Femur (tissue), 1 donor: ENCODE data around the gene FAM124B.

ENCODE experiments used
- DNase-seq: peaks from one replicate; pipeline ENCODE4 v3.0.0-alpha.2; 2017

The FAM124B gene

DNA sequence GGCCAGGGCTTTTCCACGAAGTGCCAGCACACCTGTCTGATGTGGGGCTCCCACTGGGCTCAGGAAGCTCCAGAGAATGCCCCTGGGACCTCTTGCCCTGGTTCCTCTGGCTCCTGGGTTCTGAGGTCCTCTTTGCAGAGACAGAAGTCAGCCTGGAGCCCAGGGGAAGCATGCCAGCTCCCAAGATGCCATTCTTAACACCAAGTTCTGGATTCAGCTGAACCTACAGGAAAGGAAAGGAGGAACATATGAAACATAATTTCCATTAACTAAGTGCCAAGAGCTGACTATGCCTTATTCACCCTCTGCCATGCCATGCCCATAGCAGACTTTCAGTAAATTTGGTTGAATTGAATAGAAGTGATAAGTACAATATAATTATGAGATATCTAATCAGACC is 21.9 kb downstream of the FAM124B start:
- DNase-seq: no peak

GRCh38 chr2:224379172-224379571 is 22.7 kb downstream of the FAM124B start:
- DNase-seq: no peak

GRCh38 chr2:224378701-224379097 is 23.2 kb downstream of the FAM124B start:
- no peak for DNase-seq

- DNase-seq: no peak
These were observed 23.9 kb downstream of the FAM124B start for GRCh38 chr2:224377751-224378700.

- DNase-seq: no peak
These were observed 29.3 kb downstream of the FAM124B start for GRCh38 chr2:224372641-224373040.

GRCh38 chr2:224369028-224369632 is 32.8 kb downstream of the FAM124B start:
- DNase-seq: no peak

GRCh38 chr2:224366267-224366844 is 35.6 kb downstream of the FAM124B start:
- no peak for DNase-seq

DNA sequence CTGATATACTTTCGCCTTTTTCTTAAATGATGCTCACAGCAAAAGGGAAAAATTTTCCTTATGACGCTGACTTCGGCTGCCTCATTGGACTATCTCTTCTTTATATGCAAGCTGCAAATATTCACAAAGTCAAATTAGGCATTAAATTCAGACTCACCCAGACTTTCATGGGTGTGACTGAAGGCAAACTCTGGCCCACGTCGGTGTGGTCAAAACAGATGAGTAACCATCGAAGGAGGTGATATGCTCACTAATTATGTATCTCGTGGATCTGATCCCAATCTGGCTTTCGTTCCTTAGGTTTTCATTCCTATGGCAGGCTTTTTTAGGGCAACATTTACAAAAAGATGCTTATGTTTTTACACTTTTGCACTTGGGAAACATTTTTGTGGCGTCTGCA is 36.6 kb downstream of the FAM124B start:
- no peak for DNase-seq

- no peak for DNase-seq
These were observed 38.6 kb downstream of the FAM124B start for GRCh38 chr2:224363281-224363680.

- no peak for DNase-seq
These were observed 39.8 kb downstream of the FAM124B start for GRCh38 chr2:224362094-224362493.

- DNase-seq: no peak
These were observed 41.1 kb downstream of the FAM124B start for GRCh38 chr2:224360801-224361251.

DNA sequence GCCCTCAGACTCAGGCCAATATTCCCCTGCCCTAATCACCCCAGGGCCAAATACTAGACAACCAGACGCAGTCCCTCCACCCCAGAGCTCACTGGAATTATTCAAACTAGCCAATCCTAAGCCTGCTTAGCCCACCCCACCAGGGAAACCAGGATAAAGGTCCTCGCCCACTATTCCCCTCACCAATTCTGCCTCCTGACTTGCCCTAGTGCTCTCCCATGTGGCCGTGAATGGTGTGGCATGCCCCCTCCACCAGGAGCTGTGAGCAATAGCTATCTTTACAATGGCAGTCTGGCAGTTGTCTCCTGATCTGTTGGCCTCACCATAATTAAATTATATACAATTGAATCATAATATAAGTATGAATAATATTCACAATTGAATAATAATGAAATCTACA is 42.3 kb downstream of the FAM124B start:
- DNase-seq: no peak

- DNase-seq: peak; percentile 60
These were observed 44.6 kb downstream of the FAM124B start for GRCh38 chr2:224357098-224357901.

- no peak for DNase-seq
These were observed 47.2 kb downstream of the FAM124B start for GRCh38 chr2:224354632-224355211.

DNA sequence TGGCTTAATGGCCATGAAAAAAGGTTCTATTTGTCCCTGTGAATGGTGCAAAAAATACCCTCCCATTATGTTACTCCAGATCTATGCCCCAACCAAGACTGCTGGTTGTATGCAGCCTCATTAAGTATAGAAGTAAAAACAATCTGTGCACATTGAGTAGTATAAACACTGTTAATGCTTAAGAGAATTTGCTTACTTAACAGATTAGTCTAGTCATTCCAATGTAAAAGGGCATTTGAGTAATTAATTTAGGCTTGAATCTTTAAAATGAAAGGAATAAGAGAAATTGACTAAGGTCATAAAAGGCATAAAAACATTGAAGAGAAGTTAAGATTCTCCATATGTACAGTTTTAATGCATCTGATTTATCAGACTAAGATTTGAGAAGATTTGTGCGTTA is 51.2 kb downstream of the FAM124B start:
- no peak for DNase-seq

DNA sequence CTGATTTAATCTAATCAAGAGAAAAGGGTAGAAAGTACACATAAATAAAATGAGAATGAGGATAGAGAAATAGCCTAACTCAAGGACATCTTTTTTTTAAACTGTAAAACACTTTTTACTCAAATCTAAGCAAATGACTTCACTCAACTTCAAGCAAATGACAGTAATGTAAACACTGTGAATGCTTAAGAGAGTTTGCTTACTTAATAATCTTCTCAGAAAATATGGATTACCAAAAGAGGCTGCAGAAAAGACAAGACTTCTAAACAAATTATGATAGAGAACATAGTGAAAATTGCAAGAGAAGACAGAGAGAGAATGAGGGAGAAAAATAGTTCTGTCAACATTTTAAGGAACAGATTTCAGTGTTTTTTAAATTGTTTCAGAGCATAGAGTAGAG is 52.5 kb downstream of the FAM124B start:
- DNase-seq: no peak

- no peak for DNase-seq
These were observed 54.5 kb downstream of the FAM124B start for GRCh38 chr2:224347176-224348051.

DNA sequence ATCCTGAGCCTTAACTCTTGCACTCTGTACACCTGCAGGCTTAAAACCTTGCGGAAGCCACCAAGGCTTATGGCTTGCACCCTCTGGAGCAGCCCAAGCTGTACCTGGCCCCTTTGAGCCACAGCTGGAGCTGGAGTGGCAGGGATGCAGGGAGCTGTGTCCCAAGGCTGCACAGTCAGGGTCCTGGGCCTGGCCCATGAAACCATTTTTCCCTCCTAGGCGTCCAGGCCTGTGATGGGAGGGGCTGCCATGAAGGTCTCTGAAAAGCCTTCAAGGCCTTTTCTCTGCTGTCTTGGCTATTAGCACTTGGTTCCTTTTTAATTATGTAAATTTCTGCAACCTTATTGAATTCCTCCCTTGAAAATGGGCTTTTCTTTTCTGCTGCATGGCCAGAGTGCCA is 56.4 kb downstream of the FAM124B start:
- DNase-seq: no peak

GRCh38 chr2:224343226-224343625 is 58.7 kb downstream of the FAM124B start:
- DNase-seq: no peak

GRCh38 chr2:224335991-224336390 is 65.9 kb downstream of the FAM124B start:
- no peak for DNase-seq

DNA sequence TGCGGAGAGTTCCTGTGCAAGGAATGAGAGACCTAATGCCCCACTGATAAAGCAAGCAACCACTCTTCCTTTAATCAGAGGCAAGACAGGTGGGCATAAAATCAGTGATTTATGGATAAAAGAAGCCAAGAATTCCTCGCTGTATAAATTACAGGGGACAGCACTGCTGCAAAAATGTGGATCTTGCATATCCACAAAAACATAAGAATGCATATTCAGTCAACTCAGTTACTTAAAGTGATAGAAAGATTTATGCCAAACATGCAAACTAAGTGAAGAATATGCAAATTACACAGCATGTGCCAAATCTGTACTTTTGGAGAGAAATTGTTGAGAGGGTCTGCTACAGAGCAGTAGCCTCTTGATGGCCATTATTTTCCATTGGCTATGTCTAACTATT is 67.2 kb downstream of the FAM124B start:
- no peak for DNase-seq
